Tibial nerve (tissue), 4 donors: Measurements from ENCODE around the gene SLC25A44. TPM values are rescaled to one million over a fixed set of nuclear protein-coding genes. Genes with fewer than 3 reads are reported as not detected.
"Not testable (repeated sequence)": the region's sequence is repeated elsewhere in the genome, so short reads cannot be mapped to it uniquely, and the experiment has no call there.

Experiments
- DNase-seq, 2 donors: peaks; one replicate each; pipeline ENCODE4 v3.0.0-alpha.2; 2019; ENCODE audit warnings: low spot score in 2 of 2
- H3K27ac ChIP-seq, 4 donors: fragments of 200-600 bp; sonication (generic) in 3 of 4; one replicate each; pipeline ENCODE4 v1.5.1; 2017 to 2019; ENCODE audit warnings: mild to moderate bottlenecking in 1 of 4
- H3K27me3 ChIP-seq, 2 donors: fragments of 200-600 bp; sonication (generic) in 1 of 2; one replicate each; pipeline versions ENCODE4 v1.5.1 to v1.6.0; 2017 to 2019
- H3K36me3 ChIP-seq, 3 donors: fragments of 200-600 bp; sonication (generic); one replicate each; pipeline ENCODE4 v1.5.1; 2018 to 2019
- H3K4me1 ChIP-seq, 4 donors: fragments of 200-600 bp; sonication (generic) in 3 of 4; one replicate each; pipeline ENCODE4 v1.5.1; 2017 to 2019
- H3K4me3 ChIP-seq, 4 donors: fragments of 200-600 bp; sonication (generic) in 3 of 4; one replicate each; pipeline ENCODE4 v1.5.1; 2017 to 2019; ENCODE audit warnings: mild to moderate bottlenecking in 1 of 4, moderate library complexity in 1 of 4
- H3K9me3 ChIP-seq, 4 donors: fragments of 200-600 bp; sonication (generic) in 3 of 4; one replicate each; pipeline ENCODE4 v1.5.1; 2017 to 2019
- EP300 ChIP-seq, 2 donors: sonication (generic); formaldehyde crosslinking; IDR thresholded peaks; one replicate each; pipeline ENCODE4 v1.6.1; 2017; ENCODE audit warnings: antibody characterized with exemption in 2 of 2, mild to moderate bottlenecking in 1 of 2
- POLR2A ChIP-seq, 2 donors: fragments of 450-650 bp; IDR thresholded peaks; one replicate each; pipeline ENCODE4 v1.6.1; 2017; ENCODE audit warnings: antibody characterized with exemption in 2 of 2, mild to moderate bottlenecking in 2 of 2, moderate library complexity in 2 of 2
- WGBS, 2 donors: methylation state at CpG; one replicate each; pipeline ENCODE4 v1.1.5; 2018; 5-methylcytosine and 5-hydroxymethylcytosine counted together
- total RNA-seq, 4 donors: library from RNA; depleted of rRNA; stranded (reverse); fragments of >200 nt; gene quantifications; one replicate each; pipeline ENCODE4 v1.1.0, GENCODE V29; 2016
- TF ChIP-seq, protein P1 (sequence below), 5 experiments: fragments of 200-600 bp in 3 of 5; fragments of 450-650 bp in 2 of 5; sonication (generic) in 3 of 5; IDR thresholded peaks; one replicate each; pipeline ENCODE4 v1.5.1; 2016 to 2019; ENCODE audit warnings: antibody characterized with exemption in 5 of 5, mild to moderate bottlenecking in 3 of 5, moderate library complexity in 2 of 5

SLC25A44 gene
- total RNA-seq, 4 donors from 2014 or later = 9.4 to 25.5 (median 13.6) TPM

DNA sequence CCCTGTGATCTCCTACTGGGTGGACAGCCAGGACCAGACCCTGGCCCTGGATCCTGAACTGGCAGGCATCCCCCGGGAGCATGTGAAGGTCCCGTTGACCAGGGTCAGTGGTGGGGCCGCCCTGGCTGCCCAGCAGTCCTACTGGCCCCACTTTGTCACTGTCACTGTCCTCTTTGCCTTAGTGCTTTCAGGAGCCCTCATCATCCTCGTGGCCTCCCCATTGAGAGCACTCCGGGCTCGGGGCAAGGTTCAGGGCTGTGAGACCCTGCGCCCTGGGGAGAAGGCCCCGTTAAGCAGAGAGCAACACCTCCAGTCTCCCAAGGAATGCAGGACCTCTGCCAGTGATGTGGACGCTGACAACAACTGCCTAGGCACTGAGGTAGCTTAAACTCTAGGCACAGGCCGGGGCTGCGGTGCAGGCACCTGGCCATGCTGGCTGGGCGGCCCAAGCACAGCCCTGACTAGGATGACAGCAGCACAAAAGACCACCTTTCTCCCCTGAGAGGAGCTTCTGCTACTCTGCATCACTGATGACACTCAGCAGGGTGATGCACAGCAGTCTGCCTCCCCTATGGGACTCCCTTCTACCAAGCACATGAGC is 17.2 kb upstream of the SLC25A44 start:
- Histone ChIP-seq H3K9me3 (no peaks in the 10 kb centered on the region), H3K27ac (no peak overlapping the region), H3K4me3 (no peak overlapping the region), H3K27me3 (no peaks in the 10 kb centered on the region), H3K36me3 (peaks cover 0 to 33% (median 0%) of the 10 kb centered on the region in 3 donors), H3K4me1 (no peaks in the 10 kb centered on the region)
- WGBS, 2 donors = 76 to 89% methylated on average over 7 to 12 of the region's 12 CpGs
- DNase-seq = no peak
- TF ChIP-seq POLR2A (IDR thresholded peaks at IDR 0.05) (no peak), EP300 (IDR thresholded peaks at IDR 0.05) (no peak)
- TF ChIP-seq, protein P1, sequence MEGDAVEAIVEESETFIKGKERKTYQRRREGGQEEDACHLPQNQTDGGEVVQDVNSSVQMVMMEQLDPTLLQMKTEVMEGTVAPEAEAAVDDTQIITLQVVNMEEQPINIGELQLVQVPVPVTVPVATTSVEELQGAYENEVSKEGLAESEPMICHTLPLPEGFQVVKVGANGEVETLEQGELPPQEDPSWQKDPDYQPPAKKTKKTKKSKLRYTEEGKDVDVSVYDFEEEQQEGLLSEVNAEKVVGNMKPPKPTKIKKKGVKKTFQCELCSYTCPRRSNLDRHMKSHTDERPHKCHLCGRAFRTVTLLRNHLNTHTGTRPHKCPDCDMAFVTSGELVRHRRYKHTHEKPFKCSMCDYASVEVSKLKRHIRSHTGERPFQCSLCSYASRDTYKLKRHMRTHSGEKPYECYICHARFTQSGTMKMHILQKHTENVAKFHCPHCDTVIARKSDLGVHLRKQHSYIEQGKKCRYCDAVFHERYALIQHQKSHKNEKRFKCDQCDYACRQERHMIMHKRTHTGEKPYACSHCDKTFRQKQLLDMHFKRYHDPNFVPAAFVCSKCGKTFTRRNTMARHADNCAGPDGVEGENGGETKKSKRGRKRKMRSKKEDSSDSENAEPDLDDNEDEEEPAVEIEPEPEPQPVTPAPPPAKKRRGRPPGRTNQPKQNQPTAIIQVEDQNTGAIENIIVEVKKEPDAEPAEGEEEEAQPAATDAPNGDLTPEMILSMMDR (IDR thresholded peaks at IDR 0.05) = no peak

- TF ChIP-seq POLR2A (IDR thresholded peaks at IDR 0.05) (no peak), EP300 (IDR thresholded peaks at IDR 0.05) (no peak)
- TF ChIP-seq, protein P1 (IDR thresholded peaks at IDR 0.05) = no peak
- DNase-seq = no peak
- Histone ChIP-seq H3K27me3 (no peaks in the 10 kb centered on the region), H3K9me3 (no peaks in the 10 kb centered on the region), H3K4me1 (no peaks in the 10 kb centered on the region), H3K36me3 (peaks cover 0 to 33% (median 0%) of the 10 kb centered on the region in 3 donors), H3K27ac (no peak overlapping the region), H3K4me3 (no peak overlapping the region)
- WGBS, 2 donors = 82 to 85% methylated on average over 7 of the region's 7 CpGs
Measured at GRCh38 chr1:156177919-156178654, 15.8 kb upstream of the SLC25A44 start.

DNA sequence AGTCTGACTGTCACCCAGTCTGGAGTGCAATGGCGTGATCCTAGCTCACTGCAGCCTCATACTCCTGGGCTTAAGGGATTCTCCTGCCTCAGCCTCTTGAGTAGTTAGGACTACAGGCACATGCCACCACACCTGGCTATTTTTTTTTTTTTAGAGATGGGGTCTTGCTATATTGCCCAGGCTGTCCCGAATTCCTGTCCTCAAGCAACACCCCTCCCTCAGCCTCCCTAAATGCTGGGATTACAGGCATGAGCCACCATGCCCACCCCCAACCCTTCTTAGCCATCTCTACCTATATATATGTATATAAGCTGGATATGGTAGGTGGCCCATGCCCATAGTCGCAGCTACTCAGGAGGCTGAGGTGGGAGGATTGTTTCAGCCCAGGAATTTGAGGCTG is 13.4 kb upstream of the SLC25A44 start:
- 91 to 100% methylated on average over 3 of the region's 3 CpGs for WGBS, 2 donors
- TF ChIP-seq, protein P1 (IDR thresholded peaks at IDR 0.05) = no peak
- no peak for TF ChIP-seq EP300 (IDR thresholded peaks at IDR 0.05)
- no peak for TF ChIP-seq POLR2A (IDR thresholded peaks at IDR 0.05)
- DNase-seq = no peak
- H3K4me3 ChIP-seq = no peak overlapping the region
- H3K4me1 ChIP-seq = no peaks in the 10 kb centered on the region
- H3K27ac ChIP-seq = no peak overlapping the region
- H3K9me3 ChIP-seq = no peaks in the 10 kb centered on the region
- no peaks in the 10 kb centered on the region for H3K27me3 ChIP-seq
- H3K36me3 ChIP-seq = peaks cover 0 to 22% (median 0%) of the 10 kb centered on the region in 3 donors

- not testable (repeated sequence) for H3K4me1 ChIP-seq, H3K9me3 ChIP-seq, DNase-seq, H3K27me3 ChIP-seq, H3K27ac ChIP-seq, H3K4me3 ChIP-seq
- 28 to 35% methylated on average over 8 of the region's 8 CpGs for WGBS, 2 donors
- peaks cover 0 to 12% (median 0%) of the 10 kb centered on the region in 3 donors for H3K36me3 ChIP-seq
Measured at GRCh38 chr1:156181391-156181924, 12.4 kb upstream of the SLC25A44 start.

- not testable (repeated sequence) for H3K4me1 ChIP-seq, DNase-seq, H3K36me3 ChIP-seq, H3K27ac ChIP-seq, H3K27me3 ChIP-seq, H3K9me3 ChIP-seq, H3K4me3 ChIP-seq
- WGBS, 2 donors = 67 to 69% methylated on average over 12 of the region's 12 CpGs
Measured at GRCh38 chr1:156182010-156182779, 11.7 kb upstream of the SLC25A44 start.

DNA sequence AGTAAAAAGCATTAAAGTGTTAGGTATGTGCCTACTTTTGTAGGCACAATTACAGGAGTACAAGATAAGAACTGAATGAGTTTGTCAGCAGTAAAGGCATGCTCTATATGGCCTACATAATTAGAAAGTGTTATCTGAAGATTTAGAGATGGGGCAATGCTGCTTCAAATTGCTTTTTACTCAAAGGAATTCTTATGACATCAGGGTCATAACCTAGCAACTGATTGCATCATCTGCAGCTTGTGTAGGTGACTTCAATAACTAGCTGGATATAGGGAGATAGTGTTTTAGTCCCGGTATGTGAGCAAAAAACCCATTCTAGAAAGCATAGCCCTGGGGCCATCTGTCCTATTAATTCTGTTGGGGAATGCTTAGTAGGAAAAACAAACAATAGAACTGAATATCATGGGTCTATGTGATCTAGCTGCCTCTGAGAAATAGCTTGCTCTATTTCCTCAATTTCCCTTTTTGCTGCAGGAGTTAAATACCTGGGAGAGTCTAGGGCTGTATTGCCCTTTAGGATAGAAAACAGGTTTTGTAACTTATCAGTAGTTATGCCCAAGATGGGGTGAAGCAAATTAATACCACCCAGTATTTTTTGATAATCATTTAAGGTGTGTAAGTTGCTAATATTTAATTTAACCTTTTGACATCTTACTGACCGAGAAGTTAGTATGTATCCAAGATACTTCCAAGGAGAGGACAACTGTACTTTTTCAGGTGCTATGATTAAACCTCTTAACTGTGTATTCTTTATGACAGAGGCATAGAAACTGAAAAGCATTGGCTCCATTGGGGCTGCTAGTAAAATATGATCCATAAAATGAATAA is 7.3 kb upstream of the SLC25A44 start:
- whole genome bisulfite sequencing, 2 donors = 79 to 82% methylated on average over 2 of the region's 2 CpGs
- DNase-seq, H3K27ac ChIP-seq, H3K4me3 ChIP-seq, H3K27me3 ChIP-seq, H3K36me3 ChIP-seq, H3K4me1 ChIP-seq, H3K9me3 ChIP-seq: not testable (repeated sequence)

GRCh38 chr1:156190265-156190664 is 3.6 kb upstream of the SLC25A44 start:
- not testable (repeated sequence) for DNase-seq, H3K4me3 ChIP-seq, H3K27ac ChIP-seq, H3K9me3 ChIP-seq, H3K27me3 ChIP-seq, H3K36me3 ChIP-seq
- 78 to 83% methylated on average over 4 of the region's 4 CpGs for WGBS, 2 donors
- peaks cover 0 to 17% (median 8%) of the 10 kb centered on the region in 4 donors for H3K4me1 ChIP-seq
